Mucosa of stomach (tissue), 1 donor: Measurements from ENCODE around the gene CANT1.

Experiments
- H3K27me3 ChIP-seq: one replicate; pipeline ENCODE4 v1.7.0; 2013; ENCODE audit warnings: mild to moderate bottlenecking, low read length; ENCODE audit not compliant: control insufficient read depth, insufficient read depth
- H3K36me3 ChIP-seq: one replicate; pipeline ENCODE4 v1.7.0; 2013; ENCODE audit warnings: low read length; ENCODE audit not compliant: control insufficient read depth, insufficient read depth
- H3K4me1 ChIP-seq: one replicate; pipeline ENCODE4 v1.7.0; 2013; ENCODE audit warnings: mild to moderate bottlenecking, low read length; ENCODE audit not compliant: control insufficient read depth, insufficient read depth
- H3K4me3 ChIP-seq: one replicate; pipeline ENCODE4 v1.7.0; 2013; ENCODE audit warnings: low read length
- H3K9ac ChIP-seq: one replicate; pipeline ENCODE4 v1.7.0; 2013; ENCODE audit warnings: mild to moderate bottlenecking, low read length, moderate library complexity
- H3K9me3 ChIP-seq: one replicate; pipeline ENCODE4 v1.7.0; 2013; ENCODE audit warnings: mild to moderate bottlenecking, low read length, moderate library complexity; ENCODE audit not compliant: control insufficient read depth
- donor health status: Pancreatic carcinoma.

The CANT1 gene

DNA sequence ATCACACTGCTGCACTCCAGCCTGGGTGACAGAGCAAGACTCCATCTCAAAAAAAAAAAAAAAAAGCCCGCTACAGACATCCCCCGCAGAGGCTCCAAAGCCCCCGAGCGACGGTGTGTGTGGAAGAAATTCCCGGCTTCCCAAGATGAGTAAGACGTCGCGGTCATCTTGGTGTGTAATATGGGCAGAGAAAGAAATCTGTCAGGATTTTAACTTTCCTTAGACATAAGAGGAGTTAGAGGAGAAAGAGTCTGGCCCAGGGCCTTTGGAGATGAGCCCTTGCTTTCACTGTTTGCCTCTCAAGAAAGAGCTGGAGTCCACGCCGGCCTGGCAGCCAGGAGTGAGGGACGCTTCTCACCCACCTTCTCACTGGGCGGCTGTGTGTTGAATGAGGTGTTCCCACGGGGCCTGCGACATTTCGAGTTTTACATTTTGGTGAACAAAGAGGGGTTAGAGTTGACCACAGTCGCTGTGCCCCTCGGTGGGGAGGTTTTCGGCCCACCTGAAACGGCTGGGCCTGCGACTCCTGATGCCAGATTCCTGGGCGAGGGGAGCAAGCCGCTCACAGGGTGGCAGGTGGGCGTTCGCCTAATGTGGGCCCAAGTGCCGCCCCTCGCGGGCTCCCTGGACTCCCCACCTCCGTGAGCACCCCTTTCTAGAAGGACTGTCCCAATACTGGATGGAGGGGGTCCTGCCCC is 32.3 kb upstream of the CANT1 start:
- no peak overlapping the region for H3K9ac ChIP-seq
- no peak overlapping the region for H3K4me3 ChIP-seq
- H3K36me3 ChIP-seq, result no peaks in the 10 kb centered on the region
- no peaks in the 10 kb centered on the region for H3K27me3 ChIP-seq
- no peaks in the 10 kb centered on the region for H3K9me3 ChIP-seq
- H3K4me1 ChIP-seq, result no peaks in the 10 kb centered on the region

DNA sequence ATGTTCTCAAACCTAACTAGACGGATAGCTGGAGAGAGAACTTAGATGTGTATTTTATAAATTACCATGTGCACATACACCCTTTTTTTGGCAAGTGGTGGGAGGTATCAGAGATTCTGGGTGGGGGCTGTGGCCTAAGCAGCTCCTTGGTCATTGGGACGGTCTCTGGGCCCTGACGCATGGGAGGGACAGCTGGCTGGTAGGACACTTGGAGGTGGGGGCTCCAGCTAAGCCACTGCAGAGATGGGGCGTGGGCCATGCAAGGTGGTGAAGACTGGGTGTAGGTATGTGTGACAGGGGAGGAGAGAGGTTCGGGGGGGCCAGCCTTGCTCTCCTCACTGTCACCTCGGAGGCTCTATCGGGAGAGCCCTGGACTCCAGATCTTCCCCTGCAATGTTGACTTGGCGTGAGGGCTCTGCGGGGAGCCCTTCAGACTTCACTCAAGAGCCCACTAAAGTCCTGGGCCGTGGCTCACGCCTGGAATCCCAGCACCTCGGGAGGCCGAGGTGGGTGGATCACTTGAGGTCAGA is 31.5 kb upstream of the CANT1 start:
- H3K9me3 ChIP-seq, result no peaks in the 10 kb centered on the region
- H3K36me3 ChIP-seq, result no peaks in the 10 kb centered on the region
- H3K4me1 ChIP-seq, result no peaks in the 10 kb centered on the region
- H3K27me3 ChIP-seq, result no peaks in the 10 kb centered on the region
- no peak overlapping the region for H3K9ac ChIP-seq
- no peak overlapping the region for H3K4me3 ChIP-seq

DNA sequence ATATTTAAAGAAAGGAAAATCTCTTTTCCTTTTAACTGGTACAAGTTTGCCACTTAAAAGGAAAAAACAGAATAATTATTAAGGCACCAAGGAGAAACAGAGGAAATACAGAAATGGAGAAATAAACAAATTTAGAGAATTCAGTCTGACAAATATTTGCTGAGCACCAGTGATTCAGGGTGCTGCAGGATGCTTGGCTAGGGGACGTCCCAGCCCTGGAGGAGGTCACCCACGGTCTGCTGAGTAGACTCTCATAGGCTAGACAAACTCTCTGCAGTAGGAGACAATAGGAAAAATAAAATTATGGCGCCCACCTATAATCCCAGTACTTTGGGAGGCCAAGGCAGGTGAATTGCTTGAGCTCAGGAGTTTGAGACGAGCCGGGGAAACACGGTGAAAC is 30.3 kb upstream of the CANT1 start:
- Histone ChIP-seq H3K9me3 (no peaks in the 10 kb centered on the region), H3K27me3 (no peaks in the 10 kb centered on the region), H3K4me1 (no peaks in the 10 kb centered on the region), H3K4me3 (no peak overlapping the region), H3K9ac (no peak overlapping the region), H3K36me3 (no peaks in the 10 kb centered on the region)

DNA sequence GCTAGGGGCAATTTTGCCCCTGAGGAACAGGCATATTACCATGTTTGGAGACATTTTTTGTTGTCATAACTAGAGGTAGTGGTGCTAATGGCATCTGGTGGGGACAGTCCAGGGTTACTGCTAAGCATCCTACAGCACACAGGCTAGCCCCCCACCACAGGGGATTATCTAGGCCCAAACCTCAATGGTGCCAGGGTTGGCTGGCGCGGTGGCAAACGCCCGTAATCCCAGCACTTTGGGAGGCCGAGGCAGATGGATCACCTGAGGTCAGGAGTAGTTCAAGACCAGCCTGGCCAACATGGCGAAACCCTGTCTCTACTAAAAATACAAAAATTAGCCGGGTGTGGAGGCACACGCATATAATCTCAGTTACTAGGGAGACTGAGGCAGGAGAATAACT is 29.6 kb upstream of the CANT1 start:
- H3K4me3 ChIP-seq, result no peak overlapping the region
- H3K27me3 ChIP-seq, result no peaks in the 10 kb centered on the region
- peaks cover 6% of the 10 kb centered on the region for H3K4me1 ChIP-seq
- H3K36me3 ChIP-seq, result no peaks in the 10 kb centered on the region
- no peak overlapping the region for H3K9ac ChIP-seq
- H3K9me3 ChIP-seq, result no peaks in the 10 kb centered on the region

DNA sequence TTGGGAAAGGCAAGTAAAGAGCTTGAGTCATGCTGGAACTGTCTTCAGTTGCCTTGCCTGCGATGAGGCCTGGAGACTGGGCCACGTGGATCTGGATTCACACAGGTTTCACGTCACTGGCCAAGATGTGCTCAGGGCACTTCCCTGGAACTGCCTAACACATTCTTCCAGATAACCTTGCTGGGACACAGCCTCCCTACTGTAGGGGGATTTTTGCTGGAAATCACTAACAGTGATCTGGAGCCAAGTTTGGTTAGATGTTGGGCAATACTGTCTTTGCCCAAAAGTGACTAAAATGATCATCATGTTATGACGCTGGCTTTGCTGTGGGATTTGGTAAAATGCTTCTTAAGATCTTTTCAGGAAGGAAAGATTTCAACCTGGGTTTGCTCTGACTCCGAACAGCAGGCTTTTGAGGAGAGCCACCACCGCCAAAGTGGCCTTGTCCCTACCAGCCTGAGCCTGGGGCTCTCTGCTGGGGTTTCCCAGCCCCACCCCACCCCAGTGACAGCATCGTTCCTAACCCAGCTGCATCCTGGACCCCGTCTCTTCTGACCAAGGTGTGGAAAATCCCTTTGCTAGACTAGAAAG is 29.1 kb upstream of the CANT1 start:
- Histone ChIP-seq H3K9me3 (no peaks in the 10 kb centered on the region), H3K4me1 (peaks cover 11% of the 10 kb centered on the region), H3K27me3 (no peaks in the 10 kb centered on the region), H3K9ac (no peak overlapping the region), H3K36me3 (no peaks in the 10 kb centered on the region), H3K4me3 (no peak overlapping the region)

DNA sequence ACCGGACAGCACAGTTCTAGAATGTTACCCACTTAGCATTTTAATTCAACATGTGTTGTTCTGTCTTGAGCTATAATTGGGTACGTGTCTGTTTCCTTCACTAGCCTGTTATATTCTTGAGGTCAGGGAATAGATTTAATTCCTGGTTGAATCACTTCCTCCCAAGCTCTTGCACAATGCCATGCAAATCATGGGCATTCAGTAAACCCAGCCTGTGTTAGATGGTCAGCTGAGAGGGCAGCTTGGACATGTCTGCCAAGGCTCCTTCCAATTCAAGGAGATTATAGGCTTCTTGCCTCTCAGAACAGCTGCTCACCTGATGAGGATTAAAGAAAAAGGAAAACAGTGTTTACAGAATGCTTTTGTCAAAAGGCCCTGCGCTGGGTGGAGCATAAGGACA is 27.0 kb upstream of the CANT1 start:
- no peaks in the 10 kb centered on the region for H3K27me3 ChIP-seq
- H3K9me3 ChIP-seq, result no peaks in the 10 kb centered on the region
- H3K4me3 ChIP-seq, result no peak overlapping the region
- no peaks in the 10 kb centered on the region for H3K36me3 ChIP-seq
- peaks cover 12% of the 10 kb centered on the region for H3K4me1 ChIP-seq
- no peak overlapping the region for H3K9ac ChIP-seq

DNA sequence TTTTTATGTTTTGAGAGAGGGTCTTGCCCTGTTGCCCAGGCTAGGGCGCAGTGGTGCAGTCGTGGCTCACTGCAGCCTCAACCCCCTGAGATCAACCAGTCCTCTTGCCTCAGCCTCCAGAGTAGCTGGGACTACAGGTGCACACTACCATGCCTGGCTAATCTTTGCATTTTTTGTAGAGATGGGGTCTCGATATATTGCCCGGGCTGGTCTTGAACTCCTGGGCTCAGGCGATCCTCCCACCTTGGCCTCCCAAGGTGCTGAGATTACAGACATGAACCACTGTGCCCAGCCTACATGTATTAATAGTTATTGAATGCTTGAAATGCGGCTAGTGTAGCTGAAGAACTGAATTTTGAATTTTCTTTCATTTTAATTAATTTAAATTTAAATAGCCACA is 26.6 kb upstream of the CANT1 start:
- H3K9ac ChIP-seq, result no peak overlapping the region
- no peaks in the 10 kb centered on the region for H3K9me3 ChIP-seq
- H3K4me3 ChIP-seq, result no peak overlapping the region
- peaks cover 12% of the 10 kb centered on the region for H3K4me1 ChIP-seq
- H3K36me3 ChIP-seq, result no peaks in the 10 kb centered on the region
- no peaks in the 10 kb centered on the region for H3K27me3 ChIP-seq

DNA sequence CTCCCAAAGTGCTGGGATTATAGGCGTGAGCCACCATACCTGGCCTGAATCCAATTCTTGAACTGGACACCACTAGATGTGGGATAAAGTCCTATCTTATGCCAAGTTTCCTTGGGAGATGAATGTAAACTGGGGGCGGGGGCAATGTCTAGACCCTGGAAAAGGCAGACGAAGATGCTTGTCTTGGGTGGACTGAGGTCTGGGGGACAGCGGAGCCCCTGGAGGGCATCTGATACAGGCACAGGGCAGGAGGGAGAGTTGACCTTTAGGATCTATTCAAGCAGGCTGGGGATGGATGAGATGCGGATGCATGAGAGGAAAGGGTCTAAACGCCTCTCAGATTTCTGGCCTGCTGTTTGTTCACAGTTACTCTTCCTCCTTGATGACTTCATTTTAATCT is 26.1 kb upstream of the CANT1 start:
- H3K4me1 ChIP-seq, result peaks cover 12% of the 10 kb centered on the region
- H3K36me3 ChIP-seq, result no peaks in the 10 kb centered on the region
- no peaks in the 10 kb centered on the region for H3K9me3 ChIP-seq
- H3K4me3 ChIP-seq, result no peak overlapping the region
- no peaks in the 10 kb centered on the region for H3K27me3 ChIP-seq
- H3K9ac ChIP-seq, result no peak overlapping the region

DNA sequence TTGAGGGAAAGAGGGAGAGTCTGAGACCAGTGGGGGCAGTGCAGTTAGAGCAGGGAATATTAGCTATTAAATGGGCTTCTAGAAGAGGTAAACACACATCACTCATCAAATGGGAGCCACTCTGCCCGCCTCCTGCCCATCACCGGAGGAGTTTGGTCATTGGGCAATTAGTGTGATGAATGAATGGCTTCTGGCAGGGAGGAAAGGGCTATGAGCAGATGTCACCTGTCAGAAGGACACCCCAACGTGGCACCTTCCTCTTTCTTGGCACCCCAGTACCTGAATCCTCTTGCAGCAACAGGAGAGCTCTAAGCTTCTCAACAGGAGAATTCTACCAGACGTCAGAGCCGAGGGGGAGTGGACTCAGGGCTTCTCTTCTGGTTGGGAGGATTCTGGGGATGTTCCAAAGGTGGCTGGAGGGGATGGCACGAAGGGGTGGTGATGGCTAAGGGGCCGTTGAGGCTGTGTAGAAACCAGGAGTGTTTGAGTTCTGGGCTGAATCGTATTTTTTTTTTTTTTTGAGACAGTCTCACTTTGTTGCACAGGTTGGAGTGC is 25.4 kb upstream of the CANT1 start:
- H3K4me1 ChIP-seq, result peaks cover 12% of the 10 kb centered on the region
- H3K36me3 ChIP-seq, result no peaks in the 10 kb centered on the region
- H3K9ac ChIP-seq, result no peak overlapping the region
- H3K27me3 ChIP-seq, result no peaks in the 10 kb centered on the region
- no peaks in the 10 kb centered on the region for H3K9me3 ChIP-seq
- H3K4me3 ChIP-seq, result no peak overlapping the region

DNA sequence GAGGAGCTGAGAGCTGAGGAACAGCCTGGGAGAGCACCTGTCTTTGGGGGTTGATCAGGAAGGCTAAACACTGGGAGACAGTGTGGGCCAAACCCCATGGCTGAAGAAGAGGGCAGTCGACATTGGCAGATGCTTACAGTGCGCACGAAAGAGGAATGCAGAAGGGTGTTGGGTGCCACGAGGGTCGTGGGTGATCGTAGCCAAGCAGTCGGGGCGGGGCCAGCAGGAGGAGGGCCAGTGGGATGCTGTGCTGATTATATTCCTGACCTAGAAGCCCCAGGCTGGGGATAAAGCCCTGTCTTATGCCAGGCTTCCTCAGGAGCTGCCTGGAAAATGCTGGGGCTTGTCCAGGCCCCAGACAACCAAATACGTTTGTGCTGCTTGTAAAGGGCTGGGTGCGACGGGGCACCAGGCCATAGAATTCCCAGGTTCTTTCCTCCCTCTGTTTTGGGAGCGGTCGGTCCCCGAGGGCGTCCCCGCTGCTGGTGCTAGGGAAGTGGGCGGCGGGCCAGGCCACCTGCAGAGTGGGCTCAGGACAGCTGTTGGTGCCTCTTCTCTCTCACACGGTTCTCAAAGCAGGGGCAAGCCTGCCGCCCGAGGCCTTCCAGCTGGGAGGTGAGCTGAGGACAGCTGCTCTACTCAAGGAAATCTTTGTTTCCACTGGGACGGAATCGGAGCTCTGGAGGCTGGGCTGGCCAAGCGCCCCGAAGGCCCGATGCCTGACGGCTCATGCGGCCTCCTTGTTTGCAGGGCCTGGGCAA is 24.4 kb upstream of the CANT1 start:
- H3K4me3 ChIP-seq, result no peak overlapping the region
- H3K9me3 ChIP-seq, result no peaks in the 10 kb centered on the region
- H3K9ac ChIP-seq, result peak overlapping the region; percentile 18
- H3K4me1 ChIP-seq, result peaks cover 18% of the 10 kb centered on the region
- peaks cover 6% of the 10 kb centered on the region for H3K27me3 ChIP-seq
- H3K36me3 ChIP-seq, result no peaks in the 10 kb centered on the region

DNA sequence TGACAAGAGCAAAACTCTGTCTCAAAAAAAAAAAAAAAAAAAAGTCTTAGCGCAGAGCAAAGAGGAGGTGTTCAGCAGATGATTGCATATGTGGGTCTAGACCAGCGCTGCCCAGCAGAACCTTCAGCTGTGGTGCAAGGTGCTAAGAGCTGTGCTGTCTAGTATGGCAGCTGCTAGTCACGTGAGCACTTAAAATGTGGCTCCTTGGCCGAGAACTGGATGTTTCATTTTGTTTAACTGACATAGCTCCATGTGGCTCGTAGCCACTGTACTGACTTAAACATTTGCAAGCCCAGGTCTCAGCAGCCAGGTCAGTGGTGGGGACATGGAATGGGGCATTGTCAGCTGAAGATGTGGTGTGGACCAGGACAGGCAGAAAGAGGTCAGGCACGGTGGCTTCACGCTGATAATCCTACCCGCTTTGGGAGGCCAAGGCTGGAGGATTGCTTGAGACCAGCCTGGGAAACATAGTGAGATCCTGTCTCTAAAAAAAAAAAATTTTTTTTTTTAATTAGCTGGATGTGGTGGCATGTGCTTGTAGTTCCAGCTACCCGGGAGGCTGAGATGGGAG is 23.6 kb upstream of the CANT1 start:
- H3K4me3 ChIP-seq, result no peak overlapping the region
- no peak overlapping the region for H3K9ac ChIP-seq
- H3K4me1 ChIP-seq, result peaks cover 25% of the 10 kb centered on the region
- no peaks in the 10 kb centered on the region for H3K9me3 ChIP-seq
- peaks cover 10% of the 10 kb centered on the region for H3K27me3 ChIP-seq
- H3K36me3 ChIP-seq, result no peaks in the 10 kb centered on the region
